ENCODE results near the gene INSL3.

INSL3 gene

DNA sequence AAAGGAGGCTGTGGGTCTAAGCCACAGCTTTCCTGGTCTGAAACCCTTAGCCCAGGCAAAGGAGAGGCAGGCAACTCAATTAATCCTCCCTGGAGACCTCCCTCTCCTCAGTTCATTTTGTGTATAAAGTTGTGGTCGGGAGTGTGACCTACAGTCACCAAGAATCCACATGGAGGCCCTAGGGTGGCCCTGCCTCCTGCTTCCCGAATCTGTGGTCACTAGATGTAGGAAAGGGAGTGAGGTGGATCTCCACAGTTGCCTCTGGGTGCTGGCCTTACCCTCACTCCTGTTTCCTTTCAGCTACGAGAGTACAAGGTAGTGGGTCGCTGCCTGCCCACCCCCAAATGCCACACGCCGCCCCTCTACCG is 39.7 kb upstream of the INSL3 start:
- H3K9me3 ChIP-seq (ENCODE audit: control insufficient read depth, insufficient read depth, low read depth, low read length), result no peaks in the 10 kb centered on the region
- peaks cover 51% of the 10 kb centered on the region for H3K36me3 ChIP-seq (ENCODE audit: control insufficient read depth, insufficient read depth, low read length)
- H3K4me1 ChIP-seq (ENCODE audit: control insufficient read depth, insufficient read depth, low read length), result peaks cover 4% of the 10 kb centered on the region; the same call in 1 of the 2 replicates
- H3K4me3 ChIP-seq (ENCODE audit: low read depth, low read length), result peak overlapping the region; percentile 99
- H3K9ac ChIP-seq (ENCODE audit: low read length), result peak overlapping the region; percentile 99
- no peaks in the 10 kb centered on the region for H3K27me3 ChIP-seq (ENCODE audit: control insufficient read depth, insufficient read depth, low read length)
- peak overlapping the region; percentile 93 for H3K27ac ChIP-seq (ENCODE audit: low read depth, low read length)

DNA sequence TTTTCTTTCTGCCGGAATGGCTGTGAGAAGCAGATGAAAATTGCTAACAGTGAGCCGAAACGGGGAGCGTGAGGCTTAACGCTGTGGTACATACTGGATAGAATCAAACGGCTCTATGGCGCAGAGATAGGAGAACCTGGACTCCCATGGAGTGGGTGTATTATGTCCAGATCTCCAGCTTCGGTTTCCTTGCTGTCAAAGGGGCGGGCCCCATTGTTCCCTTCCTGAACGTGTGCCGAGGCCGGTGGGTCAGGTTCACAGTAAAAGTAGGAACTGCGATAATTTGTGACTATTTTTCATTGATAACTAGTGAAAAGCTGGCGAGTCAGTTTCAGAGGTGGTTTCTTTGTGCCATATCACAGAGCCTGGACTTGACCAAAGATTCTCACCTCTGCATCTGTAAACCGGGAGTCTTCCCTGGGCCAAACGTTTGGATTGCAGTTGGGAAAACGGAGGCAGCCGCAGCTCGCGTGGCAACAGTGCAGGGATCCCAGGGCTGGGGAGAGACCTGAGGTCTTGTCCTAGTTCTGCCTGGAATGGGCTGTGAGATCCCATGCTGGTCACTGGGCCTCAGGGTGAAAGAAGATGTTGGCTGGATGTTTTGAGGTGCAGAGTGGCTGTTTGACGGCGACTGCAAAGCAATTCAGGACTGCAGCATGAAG is 39.1 kb upstream of the INSL3 start:
- Histone ChIP-seq H3K27me3 (ENCODE audit: control insufficient read depth, insufficient read depth, low read length) (no peaks in the 10 kb centered on the region), H3K27ac (ENCODE audit: low read depth, low read length) (peak overlapping the region; percentile 93), H3K36me3 (ENCODE audit: control insufficient read depth, insufficient read depth, low read length) (peaks cover 51% of the 10 kb centered on the region), H3K4me3 (ENCODE audit: low read depth, low read length) (peak overlapping the region; percentile 99), H3K4me1 (ENCODE audit: control insufficient read depth, insufficient read depth, low read length) (peaks cover 4% of the 10 kb centered on the region; the same call in 1 of the 2 replicates), H3K9me3 (ENCODE audit: control insufficient read depth, insufficient read depth, low read depth, low read length) (no peaks in the 10 kb centered on the region), H3K9ac (ENCODE audit: low read length) (peak overlapping the region; percentile 99)

DNA sequence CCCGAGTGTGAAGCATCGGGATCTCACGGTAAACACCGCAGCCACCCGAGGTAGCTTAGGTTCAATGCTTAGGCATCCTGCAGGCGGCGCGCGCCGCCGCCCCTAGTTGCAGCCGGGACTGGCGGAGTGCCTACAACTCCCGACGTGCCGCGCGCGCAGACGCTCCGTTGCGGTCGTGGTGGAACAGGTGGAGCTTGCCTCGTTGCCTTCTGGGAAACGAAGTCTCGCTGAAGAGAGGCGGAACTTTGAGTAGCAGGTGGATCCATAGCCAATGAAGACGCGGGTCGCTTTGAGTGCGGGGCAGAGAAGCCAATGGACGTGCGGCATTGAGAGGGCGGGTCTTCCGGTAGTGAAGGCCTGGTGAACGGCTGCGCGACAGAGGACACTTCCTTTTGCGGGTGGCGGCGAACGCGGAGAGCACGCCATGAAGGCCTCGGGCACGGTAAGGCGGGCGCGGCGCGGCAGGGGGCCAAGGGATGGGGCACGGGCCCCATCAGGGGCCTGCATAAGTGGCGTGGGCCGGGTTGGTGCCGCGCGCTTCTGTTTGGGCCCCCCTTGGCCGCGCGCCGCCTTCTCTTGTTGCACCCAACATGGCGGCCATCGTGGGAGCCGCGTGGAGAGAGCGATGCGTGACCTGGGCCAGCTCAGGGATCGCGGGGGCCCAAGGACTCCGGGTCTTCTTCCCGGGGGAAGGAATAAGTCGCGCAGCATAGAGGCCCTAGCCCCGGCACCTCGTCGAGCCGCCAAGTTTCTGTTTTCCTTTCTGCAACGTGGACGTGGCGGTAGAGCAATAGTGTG is 38.4 kb upstream of the INSL3 start, which contains the start of gene RPL18A:
Gene RPL18A (plus strand): TSS at position 378 of the 798 bp plus-strand sequence. CDS start 47 bp downstream, at position 425.
- peak within 1 kb of the TSS; percentile 93 for H3K27ac ChIP-seq (ENCODE audit: low read depth, low read length)

DNA sequence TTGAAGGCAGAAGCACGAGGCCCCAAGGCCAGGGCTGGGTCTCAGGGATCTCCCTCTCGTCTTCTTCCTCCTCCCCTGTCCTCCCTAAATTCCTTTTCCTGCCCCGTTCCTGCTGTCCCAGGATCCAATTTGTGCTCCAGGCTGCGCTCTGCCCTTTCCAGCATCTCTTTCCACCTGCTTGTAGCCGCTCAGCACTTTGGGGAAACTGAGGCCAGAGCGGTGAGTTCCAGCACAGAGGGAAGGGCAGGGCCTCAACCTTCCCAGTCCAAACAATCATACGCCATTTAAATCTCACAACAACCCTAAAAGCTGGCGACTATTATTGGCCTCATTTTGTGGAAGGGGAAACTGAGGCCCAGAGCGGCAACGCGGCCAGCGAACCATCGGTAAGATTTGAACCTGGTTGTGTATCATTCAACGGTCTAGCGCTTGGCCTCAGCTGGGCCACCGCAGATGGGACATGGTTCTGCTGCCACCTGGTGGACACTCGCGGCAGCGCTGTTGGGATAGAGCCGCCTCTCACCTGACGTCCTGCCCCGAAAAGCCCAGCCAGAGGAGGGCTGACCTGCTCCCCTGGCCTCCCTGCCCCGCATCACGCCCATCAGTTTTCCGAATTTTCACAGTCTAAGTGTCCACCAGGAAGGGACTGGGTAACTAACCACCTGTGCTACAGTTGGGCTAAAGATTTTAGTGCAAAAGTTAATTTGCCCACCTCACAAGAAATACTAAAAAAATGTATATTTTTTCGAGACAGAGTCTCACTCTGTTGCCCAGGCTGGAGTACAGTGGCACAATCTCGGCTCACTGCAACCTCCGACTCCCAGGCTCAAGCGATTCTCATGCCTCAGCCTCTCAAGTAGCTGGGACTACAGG is 34.2 kb upstream of the INSL3 start:
- Histone ChIP-seq H3K36me3 (ENCODE audit: control insufficient read depth, insufficient read depth, low read length) (peaks cover 6% of the 10 kb centered on the region), H3K9me3 (ENCODE audit: control insufficient read depth, insufficient read depth, low read depth, low read length) (no peaks in the 10 kb centered on the region), H3K4me3 (ENCODE audit: low read depth, low read length) (no peak overlapping the region), H3K27ac (ENCODE audit: low read depth, low read length) (no peak overlapping the region), H3K4me1 (ENCODE audit: control insufficient read depth, insufficient read depth, low read length) (peaks cover 1% of the 10 kb centered on the region; the same call in 1 of the 2 replicates), H3K9ac (ENCODE audit: low read length) (no peak overlapping the region), H3K27me3 (ENCODE audit: control insufficient read depth, insufficient read depth, low read length) (no peaks in the 10 kb centered on the region)

More for the DNA sequence above, 38.4 kb upstream of the INSL3 start, which contains the start of gene RPL18A:
- H3K4me1 ChIP-seq (ENCODE audit: control insufficient read depth, insufficient read depth, low read length), result peaks cover 4% of the 10 kb centered on the region; the same call in 1 of the 2 replicates
- H3K4me3 ChIP-seq (ENCODE audit: low read depth, low read length), result peak within 1 kb of the TSS; percentile 99
- H3K9ac ChIP-seq (ENCODE audit: low read length), result peak within 1 kb of the TSS; percentile 99
- H3K36me3 ChIP-seq (ENCODE audit: control insufficient read depth, insufficient read depth, low read length), result peaks cover 48% of the 10 kb centered on the region
- no peaks in the 10 kb centered on the region for H3K9me3 ChIP-seq (ENCODE audit: control insufficient read depth, insufficient read depth, low read depth, low read length)
- H3K27me3 ChIP-seq (ENCODE audit: control insufficient read depth, insufficient read depth, low read length), result no peaks in the 10 kb centered on the region

DNA sequence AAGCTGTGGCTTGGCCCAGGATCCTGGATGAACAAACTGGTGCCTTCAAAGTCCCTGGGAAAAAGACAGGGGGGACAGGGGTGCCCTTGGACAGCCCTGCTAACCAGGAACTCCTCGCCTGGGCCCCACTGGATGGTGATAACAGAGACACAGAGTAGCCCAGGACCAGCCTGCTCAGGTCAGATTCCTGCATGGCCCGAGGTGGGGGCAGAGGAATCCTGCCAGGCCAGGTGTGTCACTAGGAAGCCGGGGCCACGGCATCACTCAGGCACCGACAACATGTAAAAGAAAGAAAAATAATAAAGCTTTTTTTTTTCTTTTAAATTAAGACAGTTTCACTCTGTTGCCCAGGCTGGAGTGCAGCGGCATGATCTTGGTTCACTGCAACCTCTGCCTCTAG is 32.7 kb upstream of the INSL3 start:
- H3K27ac ChIP-seq (ENCODE audit: low read depth, low read length), result no peak overlapping the region
- no peaks in the 10 kb centered on the region for H3K9me3 ChIP-seq (ENCODE audit: control insufficient read depth, insufficient read depth, low read depth, low read length)
- H3K9ac ChIP-seq (ENCODE audit: low read length), result no peak overlapping the region
- H3K4me3 ChIP-seq (ENCODE audit: low read depth, low read length), result no peak overlapping the region
- H3K27me3 ChIP-seq (ENCODE audit: control insufficient read depth, insufficient read depth, low read length), result no peaks in the 10 kb centered on the region
- H3K36me3 ChIP-seq (ENCODE audit: control insufficient read depth, insufficient read depth, low read length), result no peaks in the 10 kb centered on the region
- H3K4me1 ChIP-seq (ENCODE audit: control insufficient read depth, insufficient read depth, low read length), result peaks cover 4% of the 10 kb centered on the region; the same call in 1 of the 2 replicates

DNA sequence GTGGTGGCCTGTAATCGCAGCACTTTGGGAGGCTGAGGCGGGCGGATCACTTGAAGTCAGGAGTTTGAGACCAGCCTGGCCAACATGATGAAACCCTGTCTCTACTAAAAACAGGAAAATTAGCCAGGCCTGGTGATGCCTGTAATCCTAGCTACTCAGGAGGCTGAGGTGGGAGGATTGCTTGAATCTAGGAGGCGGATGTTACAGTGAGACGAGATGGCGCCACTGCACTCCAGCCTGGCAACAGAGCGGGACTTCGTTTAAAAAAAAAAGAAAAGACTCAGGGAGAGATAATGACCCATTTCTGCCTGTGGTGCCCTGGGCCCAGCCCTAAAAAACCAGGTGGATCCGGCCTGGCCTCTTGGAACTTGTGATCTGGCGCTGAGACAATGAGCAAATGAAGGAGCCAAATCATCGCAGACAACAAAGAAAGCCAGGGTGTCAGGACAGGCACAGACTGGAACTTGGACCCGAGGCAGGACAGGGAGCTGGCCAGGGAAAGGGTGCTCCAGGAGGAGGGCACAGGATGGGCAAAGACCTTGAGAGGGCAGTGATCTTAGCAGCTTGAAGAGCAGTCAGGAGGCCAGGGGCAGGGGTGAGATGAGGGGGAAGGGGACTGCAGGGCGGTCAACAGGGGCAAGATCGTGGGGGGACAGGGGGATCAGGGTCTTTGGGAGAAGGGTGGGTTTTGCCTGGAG is 27.4 kb upstream of the INSL3 start:
- no peak overlapping the region for H3K27ac ChIP-seq (ENCODE audit: low read depth, low read length)

DNA sequence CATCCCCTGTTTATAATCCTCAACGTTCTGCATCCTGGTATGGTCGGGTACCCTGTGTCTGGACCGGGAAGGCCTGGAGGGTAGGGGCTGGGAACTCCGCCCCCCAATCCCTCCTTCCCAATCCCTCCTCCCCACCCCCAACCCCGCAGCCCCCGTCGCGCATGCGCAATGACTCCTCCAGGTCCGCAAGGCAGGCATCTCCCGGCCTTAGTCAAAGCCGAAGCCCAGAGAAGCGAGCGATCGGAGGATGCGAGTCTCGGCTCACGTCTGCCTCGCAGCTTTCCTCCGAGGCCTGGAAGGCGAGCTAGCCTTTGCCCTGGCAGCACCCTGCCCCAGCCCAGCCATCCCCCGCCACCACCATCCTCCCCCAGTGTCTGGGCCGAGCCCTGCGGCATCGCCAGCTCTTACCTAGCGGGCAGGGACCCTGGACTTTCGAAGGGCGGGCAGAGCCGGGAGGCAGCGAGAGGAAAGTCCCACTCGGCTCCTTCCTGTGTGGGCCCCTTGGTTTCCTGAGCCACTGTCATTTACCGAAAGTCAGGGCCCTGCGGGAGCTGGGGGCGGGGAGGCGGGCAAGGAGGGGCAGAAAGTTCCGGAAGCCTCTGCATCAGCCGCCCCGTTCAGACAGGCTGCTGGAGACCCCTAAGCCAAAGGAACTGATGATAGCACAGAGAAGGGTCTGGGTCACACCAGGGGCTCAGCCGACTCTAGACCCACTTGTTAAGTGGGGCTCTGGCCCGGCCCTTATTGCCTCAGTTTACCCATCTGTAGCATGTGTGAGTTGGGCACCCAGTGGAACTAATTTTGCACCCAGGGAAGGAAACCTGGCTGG is 26.4 kb upstream of the INSL3 start, which contains the start of gene JAK3:
Gene JAK3 (minus strand): TSS at position 445 of the 829 bp plus-strand sequence. CDS start 3,565 bp downstream, outside the sequence.
- H3K9me3 ChIP-seq (ENCODE audit: control insufficient read depth, insufficient read depth, low read depth, low read length), result no peaks in the 10 kb centered on the region
- peak within 1 kb of the TSS; percentile 34 for H3K4me3 ChIP-seq (ENCODE audit: low read depth, low read length)
- H3K27me3 ChIP-seq (ENCODE audit: control insufficient read depth, insufficient read depth, low read length), result peaks cover 18% of the 10 kb centered on the region
- no peaks in the 10 kb centered on the region for H3K36me3 ChIP-seq (ENCODE audit: control insufficient read depth, insufficient read depth, low read length)
- H3K4me1 ChIP-seq (ENCODE audit: control insufficient read depth, insufficient read depth, low read length), result peaks cover 11% of the 10 kb centered on the region; the same call in 1 of the 2 replicates
- no peak within 1 kb of the TSS for H3K9ac ChIP-seq (ENCODE audit: low read length)
- H3K27ac ChIP-seq (ENCODE audit: low read depth, low read length), result no peak within 1 kb of the TSS

More for the DNA sequence above, 27.4 kb upstream of the INSL3 start:
- H3K4me3 ChIP-seq (ENCODE audit: low read depth, low read length), result no peak overlapping the region
- no peaks in the 10 kb centered on the region for H3K9me3 ChIP-seq (ENCODE audit: control insufficient read depth, insufficient read depth, low read depth, low read length)
- no peaks in the 10 kb centered on the region for H3K36me3 ChIP-seq (ENCODE audit: control insufficient read depth, insufficient read depth, low read length)
- H3K27me3 ChIP-seq (ENCODE audit: control insufficient read depth, insufficient read depth, low read length), result peaks cover 8% of the 10 kb centered on the region
- peaks cover 8% of the 10 kb centered on the region; the same call in 1 of the 2 replicates for H3K4me1 ChIP-seq (ENCODE audit: control insufficient read depth, insufficient read depth, low read length)
- H3K9ac ChIP-seq (ENCODE audit: low read length), result no peak overlapping the region

DNA sequence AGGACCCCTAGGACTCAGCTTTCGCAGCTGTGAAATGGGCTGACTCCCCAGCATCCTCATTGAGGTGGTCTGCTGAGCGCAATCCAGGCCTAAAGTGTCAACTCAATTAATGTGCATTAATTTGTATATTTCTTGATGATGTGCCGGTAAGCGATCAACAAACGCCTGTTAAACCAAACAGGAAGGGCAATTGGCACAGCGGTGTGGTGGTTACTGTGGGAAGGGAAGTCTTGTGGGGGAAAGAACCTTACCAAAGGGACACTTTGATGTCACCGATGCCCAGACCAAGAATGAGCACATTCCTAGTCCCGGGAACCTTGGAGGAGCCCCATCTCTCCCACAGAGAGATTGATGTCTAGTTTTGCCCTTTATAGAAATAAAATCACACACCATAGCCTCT is 24.8 kb upstream of the INSL3 start:
- H3K27ac ChIP-seq (ENCODE audit: low read depth, low read length), result no peak overlapping the region
- H3K27me3 ChIP-seq (ENCODE audit: control insufficient read depth, insufficient read depth, low read length), result peaks cover 26% of the 10 kb centered on the region
- H3K9ac ChIP-seq (ENCODE audit: low read length), result no peak overlapping the region
- H3K9me3 ChIP-seq (ENCODE audit: control insufficient read depth, insufficient read depth, low read depth, low read length), result no peaks in the 10 kb centered on the region
- no peaks in the 10 kb centered on the region for H3K36me3 ChIP-seq (ENCODE audit: control insufficient read depth, insufficient read depth, low read length)
- H3K4me3 ChIP-seq (ENCODE audit: low read depth, low read length), result no peak overlapping the region
- peaks cover 16% of the 10 kb centered on the region; the same call in 1 of the 2 replicates for H3K4me1 ChIP-seq (ENCODE audit: control insufficient read depth, insufficient read depth, low read length)

DNA sequence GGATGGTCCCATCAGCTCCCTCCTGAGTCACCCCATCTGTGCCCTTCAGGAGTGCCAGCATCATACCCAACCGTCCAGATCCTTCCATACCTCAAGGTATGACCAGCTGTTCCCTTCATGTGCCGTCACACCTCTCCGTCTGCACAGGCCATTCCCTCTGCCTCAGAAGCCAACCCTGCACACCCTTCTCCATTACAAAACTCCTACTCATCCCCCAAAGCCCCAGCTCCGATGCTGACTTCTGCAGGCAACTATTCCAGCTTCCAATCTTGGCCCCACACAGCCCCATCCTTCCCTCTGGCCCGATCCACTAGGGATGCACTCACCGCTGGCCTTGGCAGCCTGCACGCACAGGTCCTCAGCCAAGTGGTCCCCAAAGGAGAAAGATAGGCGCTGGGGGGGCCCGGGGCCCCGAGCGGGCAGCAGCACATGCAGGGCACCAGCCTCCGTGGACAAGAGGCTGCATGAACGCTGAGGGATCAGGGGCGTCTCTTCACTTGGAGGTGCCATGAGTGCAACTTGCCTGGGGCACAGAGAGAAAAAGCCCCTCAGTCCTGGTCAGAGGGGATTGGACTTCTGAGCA is 22.7 kb upstream of the INSL3 start:
- H3K36me3 ChIP-seq (ENCODE audit: control insufficient read depth, insufficient read depth, low read length), result no peaks in the 10 kb centered on the region
- no peaks in the 10 kb centered on the region for H3K9me3 ChIP-seq (ENCODE audit: control insufficient read depth, insufficient read depth, low read depth, low read length)
- no peak overlapping the region for H3K27ac ChIP-seq (ENCODE audit: low read depth, low read length)
- H3K4me3 ChIP-seq (ENCODE audit: low read depth, low read length), result no peak overlapping the region
- peaks cover 15% of the 10 kb centered on the region; the same call in 1 of the 2 replicates for H3K4me1 ChIP-seq (ENCODE audit: control insufficient read depth, insufficient read depth, low read length)
- H3K27me3 ChIP-seq (ENCODE audit: control insufficient read depth, insufficient read depth, low read length), result peaks cover 43% of the 10 kb centered on the region
- H3K9ac ChIP-seq (ENCODE audit: low read length), result no peak overlapping the region
